ENCODE measurements around the gene HSD17B8. TPM values are rescaled to one million over a fixed set of nuclear protein-coding genes. Genes with fewer than 3 reads are reported as not detected.

The HSD17B8 gene
- total RNA-seq, 3 donors from 2014 or later (not counting 1 experiment from before 2014, with no cell fraction given) = 5.4 to 7.7 (median 6.8) TPM

- H3K27ac Mint-ChIP-seq = peak overlapping the region; percentile 83 to 90
- Histone ChIP-seq H3K27me3 (ENCODE audit: control insufficient read depth, insufficient read depth, low read length) (peaks cover 7% of the 10 kb centered on the region), H3K27ac (ENCODE audit: low read length) (peak overlapping the region; percentile 52), H3K4me1 (ENCODE audit: control insufficient read depth, insufficient read depth, low read length) (peaks cover 14% of the 10 kb centered on the region), H3K9me3 (ENCODE audit: control insufficient read depth, insufficient read depth, low read length) (peaks cover 3% of the 10 kb centered on the region), H3K4me3 (ENCODE audit: low read length) (no peak overlapping the region), H3K36me3 (ENCODE audit: control insufficient read depth, insufficient read depth, low read length) (no peaks in the 10 kb centered on the region)
- no peak for TF ChIP-seq CTCF (IDR thresholded peaks at IDR 0.05)
- intact Hi-C loops (cut with micrococcal nuclease) = no loop called here
- peaks cover 13% of the 10 kb centered on the region for H3K36me3 Mint-ChIP-seq
- peaks cover 11 to 22% of the 10 kb centered on the region in 2 donors for H3K27me3 Mint-ChIP-seq (ENCODE audit: low read depth in 2 of 2)
- H3K4me1 Mint-ChIP-seq = peaks cover 15 to 24% of the 10 kb centered on the region in 2 donors
- H3K4me3 Mint-ChIP-seq = peak overlapping the region; percentile 64
- 66% methylated on average over 5 of the region's 5 CpGs for WGBS (ENCODE audit: insufficient coverage)
- DNase-seq = peak in 1 of 2 donors; percentile 35
- peak; percentile 37 to 78 (median 57) for ATAC-seq
- H3K9me3 Mint-ChIP-seq = peaks cover 8 to 11% of the 10 kb centered on the region in 2 donors
These were observed 21.3 kb upstream of the HSD17B8 start for GRCh38 chr6:33183071-33183683.

- peaks cover 8 to 11% of the 10 kb centered on the region in 2 donors for H3K9me3 Mint-ChIP-seq
- no peak overlapping the region for H3K27ac Mint-ChIP-seq
- ATAC-seq (no peak), DNase-seq (no peak)
- Histone ChIP-seq H3K4me1 (ENCODE audit: control insufficient read depth, insufficient read depth, low read length) (peaks cover 14% of the 10 kb centered on the region), H3K9me3 (ENCODE audit: control insufficient read depth, insufficient read depth, low read length) (peaks cover 3% of the 10 kb centered on the region), H3K4me3 (ENCODE audit: low read length) (no peak overlapping the region), H3K27me3 (ENCODE audit: control insufficient read depth, insufficient read depth, low read length) (peaks cover 8% of the 10 kb centered on the region), H3K27ac (ENCODE audit: low read length) (no peak overlapping the region), H3K36me3 (ENCODE audit: control insufficient read depth, insufficient read depth, low read length) (no peaks in the 10 kb centered on the region)
- H3K4me1 Mint-ChIP-seq = peaks cover 15 to 24% of the 10 kb centered on the region in 2 donors
- intact Hi-C loops (cut with micrococcal nuclease) = no loop called here
- TF ChIP-seq CTCF (IDR thresholded peaks at IDR 0.05) = no peak
- 93% methylated on average over 8 of the region's 9 CpGs for WGBS (ENCODE audit: insufficient coverage)
- peaks cover 25 to 31% of the 10 kb centered on the region in 2 donors for H3K27me3 Mint-ChIP-seq (ENCODE audit: low read depth in 2 of 2)
- H3K4me3 Mint-ChIP-seq = no peak overlapping the region
- peaks cover 13% of the 10 kb centered on the region for H3K36me3 Mint-ChIP-seq
These were observed 19.3 kb upstream of the HSD17B8 start for GRCh38 chr6:33185190-33185589.

GRCh38 chr6:33185654-33186187 lies 18.7 kb upstream of the HSD17B8 start:
- DNase-seq (no peak), ATAC-seq (no peak)
- intact Hi-C loops (cut with micrococcal nuclease) = no loop called here
- peaks cover 14% of the 10 kb centered on the region for H3K4me1 ChIP-seq (ENCODE audit: control insufficient read depth, insufficient read depth, low read length)
- peaks cover 13% of the 10 kb centered on the region for H3K36me3 Mint-ChIP-seq
- H3K4me3 Mint-ChIP-seq = no peak overlapping the region
- peaks cover 30 to 35% of the 10 kb centered on the region in 2 donors for H3K27me3 Mint-ChIP-seq (ENCODE audit: low read depth in 2 of 2)
- WGBS (ENCODE audit: insufficient coverage) = 94% methylated on average over 4 of the region's 4 CpGs
- TF ChIP-seq CTCF (IDR thresholded peaks at IDR 0.05) = no peak
- H3K4me1 Mint-ChIP-seq = peaks cover 15 to 24% of the 10 kb centered on the region in 2 donors
- no peak overlapping the region for H3K27ac ChIP-seq (ENCODE audit: low read length)
- no peaks in the 10 kb centered on the region for H3K36me3 ChIP-seq (ENCODE audit: control insufficient read depth, insufficient read depth, low read length)
- peaks cover 12% of the 10 kb centered on the region for H3K27me3 ChIP-seq (ENCODE audit: control insufficient read depth, insufficient read depth, low read length)
- H3K9me3 Mint-ChIP-seq = peaks cover 8 to 11% of the 10 kb centered on the region in 2 donors
- H3K4me3 ChIP-seq (ENCODE audit: low read length) = no peak overlapping the region
- H3K9me3 ChIP-seq (ENCODE audit: control insufficient read depth, insufficient read depth, low read length) = peaks cover 3% of the 10 kb centered on the region
- H3K27ac Mint-ChIP-seq = no peak overlapping the region

Data from natural killer cell (primary cell).